Activated CD4-positive, alpha-beta T cell treated with anti-CD3 and anti-CD28 coated beads, Interleukin-10, Interleukin-2, amounts not matched to agents 100 ng/mL and 50 ng/mL, durations not matched to agents 16 hours and 8 hours (primary cell): ENCODE data around the gene NEDD8.
"Not testable (repeated sequence)": the region's sequence is repeated elsewhere in the genome, so short reads cannot be mapped to it uniquely, and the experiment has no call there.

ENCODE experiments used
- DNase-seq: peaks from one replicate; pipeline ENCODE4 v3.0.0-alpha.2; 2020

Gene NEDD8

DNA sequence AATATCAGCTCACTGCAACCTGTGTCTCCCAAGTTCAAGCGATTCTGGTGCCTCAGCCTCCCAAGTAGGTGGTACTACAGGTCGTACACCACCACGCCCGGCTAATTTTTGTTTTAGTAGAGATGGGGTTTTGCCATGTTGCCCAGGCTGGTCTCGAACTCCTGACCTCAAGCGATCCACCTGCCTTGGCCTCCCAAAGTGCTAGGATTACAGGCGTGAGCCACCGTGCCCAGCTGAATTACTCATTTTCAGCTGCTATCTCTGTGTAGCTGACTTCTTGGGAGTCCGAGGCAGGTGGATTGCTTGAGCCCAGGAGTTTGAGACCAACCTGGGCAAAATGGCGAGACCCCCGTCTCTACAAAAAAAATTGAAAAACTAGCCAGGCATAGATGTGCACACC lies 13.2 kb upstream of the NEDD8 start:
- not testable (repeated sequence) for DNase-seq

DNA sequence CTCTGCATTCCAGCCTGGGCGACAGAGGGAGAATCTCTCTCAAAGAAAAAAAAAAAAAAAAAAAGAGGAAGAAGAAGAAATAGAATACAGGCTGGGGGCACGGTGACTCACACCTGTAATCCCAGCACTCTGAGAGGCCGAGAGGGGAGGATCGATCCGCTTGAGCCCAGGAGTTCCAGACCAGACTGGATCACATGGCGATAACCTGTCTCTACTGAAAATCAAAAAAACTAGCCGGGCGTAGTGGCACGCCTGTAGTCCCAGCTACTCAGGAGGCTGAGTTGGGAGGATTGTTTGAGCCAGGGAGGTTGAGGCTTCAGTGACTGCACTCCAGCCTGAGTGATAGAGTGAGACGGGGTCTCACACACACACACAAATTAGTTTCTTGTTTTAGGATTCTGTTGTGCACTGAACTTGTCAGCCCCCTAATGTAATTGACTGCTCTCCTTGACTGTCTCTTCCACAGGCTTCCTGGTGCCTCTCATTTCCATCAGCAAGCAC lies 11.2 kb upstream of the NEDD8 start:
- DNase-seq, result no peak

- peak; percentile 96 for DNase-seq
These were observed 9.8 kb upstream of the NEDD8 start for GRCh38 chr14:24241829-24242443.

DNA sequence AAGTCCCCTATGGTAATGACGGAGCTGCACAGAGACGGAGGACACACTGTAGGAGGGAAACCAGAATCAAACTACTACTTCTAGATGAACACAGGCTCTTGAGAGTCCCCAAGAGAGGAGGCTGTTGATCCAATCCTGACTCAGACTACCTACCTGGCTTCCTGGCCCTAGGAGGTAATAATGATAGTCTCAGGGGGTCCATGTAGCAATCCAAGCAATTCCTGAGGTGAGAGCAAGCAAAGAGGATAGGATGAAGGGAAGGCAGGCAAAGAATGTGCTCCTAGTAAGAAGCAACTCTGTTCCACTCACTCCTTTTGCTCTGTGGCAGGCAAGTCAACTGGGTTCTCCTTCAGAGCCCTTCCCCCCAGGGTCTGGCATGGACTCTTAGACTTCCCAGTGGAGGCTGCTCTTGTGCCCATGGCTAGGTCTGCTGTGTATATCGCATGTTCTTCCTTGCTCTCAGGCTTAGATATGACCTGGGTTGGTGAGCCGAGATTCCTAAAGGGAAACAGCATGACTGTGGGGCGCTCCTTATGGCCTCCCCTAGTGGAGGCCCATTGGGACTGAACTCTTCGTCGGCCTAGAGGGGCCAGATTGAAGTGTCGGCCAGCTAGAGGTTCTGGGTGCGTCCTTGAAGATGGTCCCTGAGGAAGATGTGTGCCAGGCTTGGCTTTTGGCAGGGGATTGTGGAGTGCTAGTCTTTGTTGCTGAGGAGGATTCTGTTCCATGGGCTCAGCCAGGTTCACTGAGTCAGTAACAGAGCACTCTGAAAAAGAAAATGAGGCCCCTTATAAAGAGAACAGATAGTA lies 8.1 kb upstream of the NEDD8 start:
- no peak for DNase-seq

GRCh38 chr14:24238527-24239037 lies 6.4 kb upstream of the NEDD8 start:
- no peak for DNase-seq

- DNase-seq, result no peak
These were observed 6.0 kb upstream of the NEDD8 start for GRCh38 chr14:24238123-24238522.

GRCh38 chr14:24237463-24237955 lies 5.3 kb upstream of the NEDD8 start:
- no peak for DNase-seq

DNA sequence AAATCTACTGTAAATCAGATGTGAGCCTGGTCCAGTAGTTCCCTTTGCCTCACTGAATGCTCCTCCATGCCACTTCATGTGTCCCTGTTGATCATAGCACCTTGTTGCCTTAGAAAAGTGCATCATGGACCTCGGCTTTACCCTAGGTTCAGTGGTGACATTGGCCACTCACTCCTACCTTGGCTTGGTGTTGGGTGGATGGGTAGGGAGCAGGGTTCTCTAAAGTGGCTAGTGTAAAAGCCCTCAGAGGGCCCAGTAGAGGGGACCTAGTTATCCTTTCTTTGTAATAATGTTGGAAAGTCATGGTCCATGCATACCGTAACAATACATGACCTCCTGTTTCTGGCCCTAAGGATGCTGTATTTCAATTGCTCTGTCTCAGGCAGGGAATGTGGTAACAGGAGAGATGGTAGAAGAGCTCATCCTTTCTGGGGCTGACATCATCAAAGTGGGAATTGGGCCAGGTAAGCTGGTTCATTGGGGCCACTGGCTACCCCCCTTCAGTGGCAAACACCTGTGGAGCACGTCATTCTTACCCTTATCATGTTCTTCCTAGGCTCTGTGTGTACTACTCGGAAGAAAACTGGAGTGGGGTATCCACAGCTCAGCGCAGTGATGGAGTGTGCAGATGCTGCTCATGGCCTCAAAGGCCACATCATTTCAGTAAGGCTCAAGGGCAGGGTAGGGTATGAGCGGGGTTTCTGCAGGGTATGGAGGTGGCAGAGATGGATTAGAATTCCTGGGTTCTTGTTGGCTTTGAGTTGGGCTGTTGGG lies 4.7 kb upstream of the NEDD8 start:
- no peak for DNase-seq

DNA sequence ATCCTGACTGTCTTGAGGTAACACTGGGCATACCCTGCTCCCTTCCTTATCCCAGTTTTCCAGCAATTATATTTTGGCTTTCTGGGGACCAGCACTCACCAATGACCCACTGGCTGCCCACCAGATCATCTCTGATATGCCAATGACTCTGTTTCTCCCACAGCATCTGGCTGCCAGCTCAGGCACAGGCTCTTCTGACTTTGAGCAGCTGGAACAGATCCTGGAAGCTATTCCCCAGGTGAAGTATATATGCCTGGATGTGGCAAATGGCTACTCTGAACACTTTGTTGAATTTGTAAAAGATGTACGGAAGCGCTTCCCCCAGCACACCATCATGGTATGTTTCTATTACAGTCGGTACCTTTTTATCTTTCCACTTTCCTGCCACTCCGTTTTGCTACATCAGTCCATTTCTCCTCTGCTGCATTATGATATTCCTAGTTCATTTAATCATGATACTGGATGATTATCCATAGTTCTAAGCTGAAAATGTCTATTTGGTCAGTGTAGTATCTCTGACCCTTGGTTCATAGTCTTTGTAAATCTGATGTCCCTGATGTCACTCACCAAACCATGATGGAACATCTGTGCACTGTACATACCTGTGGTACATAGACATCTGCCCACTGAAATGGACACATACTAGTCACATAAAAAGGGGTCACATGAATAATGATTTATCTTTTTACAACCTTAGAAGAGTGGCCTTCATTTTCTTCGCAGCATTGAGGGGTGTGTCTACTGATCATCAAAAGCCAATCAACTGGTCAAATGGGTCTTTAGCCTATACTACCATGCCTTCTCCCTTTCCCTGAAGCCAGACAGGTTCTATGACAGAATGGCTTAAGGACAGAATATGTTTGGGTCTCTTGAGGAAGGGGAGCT lies 3.9 kb upstream of the NEDD8 start:
- no peak for DNase-seq

DNA sequence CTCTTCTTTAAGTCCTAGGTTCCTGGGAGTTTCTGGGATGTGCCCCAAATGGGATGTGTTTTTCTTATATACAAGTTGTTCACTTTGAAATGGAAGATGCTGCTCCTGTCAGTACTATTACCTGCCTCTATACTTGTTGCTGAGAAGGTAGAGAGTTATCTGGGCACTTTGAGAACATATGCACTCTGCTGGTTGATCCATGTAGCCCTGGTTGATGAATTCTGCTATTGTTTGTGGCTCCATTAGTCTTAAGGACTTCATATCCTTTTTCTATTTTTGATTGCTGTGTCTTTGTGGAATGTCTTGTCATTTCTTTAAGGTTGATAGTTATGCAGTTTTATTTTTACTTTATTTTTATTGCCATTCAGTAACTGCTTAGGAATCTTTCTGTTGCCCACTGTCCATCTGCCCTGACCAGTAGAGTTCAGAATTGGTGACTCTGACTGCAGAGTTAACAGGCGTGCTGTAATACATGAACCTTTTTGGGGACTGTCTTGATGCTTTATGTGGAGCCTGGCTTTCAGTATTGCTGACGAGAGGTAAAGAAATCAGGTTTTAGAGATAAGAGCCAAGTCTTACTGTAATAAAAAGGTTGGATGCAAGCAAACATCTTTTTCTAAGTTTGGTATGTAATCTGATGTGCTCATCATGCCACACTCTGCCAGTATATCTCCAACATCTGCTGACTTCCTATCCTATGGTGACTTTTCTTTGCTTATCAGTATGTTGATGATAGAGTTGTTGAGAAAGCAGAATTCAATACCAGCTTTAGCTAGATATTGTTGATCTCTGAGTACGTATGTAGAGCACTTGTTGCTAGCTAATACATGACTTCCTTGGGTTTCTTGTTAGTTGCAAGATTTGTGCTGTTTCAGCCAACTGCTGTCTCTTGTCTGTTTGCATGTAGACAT lies 2.2 kb upstream of the NEDD8 start:
- no peak for DNase-seq

GRCh38 chr14:24233538-24233866 lies 1.3 kb upstream of the NEDD8 start:
- DNase-seq, result peak; percentile 40

DNA sequence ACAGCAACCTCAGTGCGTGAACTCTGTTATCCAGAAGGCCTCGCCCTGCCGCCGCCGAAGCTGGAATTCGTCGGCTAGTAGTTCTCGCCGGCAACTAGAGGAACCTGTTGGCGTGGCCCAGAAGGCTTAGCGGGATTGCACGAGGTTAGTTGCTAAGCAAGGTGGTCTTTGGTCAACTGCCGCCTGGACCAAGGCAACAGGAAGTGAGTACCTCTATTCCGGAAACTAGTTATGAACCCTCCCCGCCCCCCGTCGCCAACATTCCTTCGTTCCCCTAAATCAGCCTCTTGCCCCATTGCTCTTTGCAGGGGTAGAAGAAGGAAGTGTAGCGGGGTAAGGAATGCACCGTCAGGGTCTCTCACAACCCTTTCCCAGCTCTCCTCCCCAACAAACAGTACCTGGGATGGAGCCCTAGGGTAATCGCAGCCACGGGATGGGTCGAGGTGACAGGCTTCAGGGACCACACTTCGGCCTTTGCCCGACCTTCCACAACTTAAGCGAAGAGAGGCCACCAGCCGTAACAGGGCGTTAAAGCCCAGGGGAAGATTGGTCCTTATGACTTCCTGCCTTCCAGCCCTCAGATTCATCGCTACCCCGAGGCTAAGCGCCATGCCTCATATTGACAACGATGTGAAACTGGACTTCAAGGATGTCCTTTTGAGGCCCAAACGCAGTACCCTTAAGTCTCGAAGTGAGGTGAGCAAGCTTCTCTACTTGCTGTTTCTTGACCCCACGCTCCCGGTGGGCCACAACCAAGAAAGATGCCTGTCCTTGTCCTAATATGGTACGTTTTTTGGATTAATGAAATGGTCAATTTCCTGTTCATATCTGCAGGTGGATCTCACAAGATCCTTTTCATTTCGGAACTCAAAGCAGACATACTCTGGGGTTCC lies 724 bp upstream of the NEDD8 start, which contains the start of gene GMPR2:
GMPR2 (plus strand) TSS at position 285 of the 893 bp plus-strand sequence; CDS start at position 610, 325 bp downstream.
- peak; percentile 18 for DNase-seq

DNA sequence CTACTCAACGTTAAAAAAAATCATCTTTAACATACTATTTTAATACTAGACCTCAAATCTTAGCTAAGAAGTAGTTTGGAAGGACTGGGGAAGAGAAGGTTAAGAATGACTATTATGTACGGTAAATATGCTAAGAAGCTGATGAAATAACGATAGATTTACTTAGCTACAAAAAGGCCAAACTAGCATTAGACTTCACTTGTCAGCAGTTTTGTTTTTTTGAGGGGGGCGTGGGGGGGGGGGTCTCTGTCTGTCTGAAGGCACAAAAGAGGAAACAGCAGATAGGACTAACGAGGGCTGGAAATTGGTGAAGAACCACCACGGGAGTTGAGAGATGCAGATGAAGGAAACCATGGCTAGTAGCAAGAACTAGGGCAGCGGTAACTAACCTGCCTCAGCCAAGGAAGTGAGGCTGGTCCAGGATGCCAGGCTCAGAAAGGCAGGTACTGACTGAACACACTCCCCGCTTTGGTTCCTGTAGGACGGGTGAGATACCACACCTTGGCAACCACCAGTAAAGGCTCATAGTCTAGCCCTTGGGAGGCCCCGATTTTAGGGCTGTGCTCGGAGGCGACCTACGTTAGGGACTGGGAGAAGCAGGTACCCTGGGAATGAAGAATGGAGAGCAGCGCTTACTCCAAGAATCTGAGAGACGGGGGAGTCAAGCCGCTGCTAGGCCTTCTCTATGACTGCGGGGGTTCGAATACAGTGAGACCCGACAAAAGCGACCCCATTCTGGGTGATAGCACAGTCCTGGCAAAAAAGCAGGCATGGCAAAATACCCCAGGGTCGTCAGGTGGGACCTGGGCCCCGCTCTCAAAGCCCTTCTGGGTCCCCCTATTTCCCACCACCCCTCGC lies 675 bp downstream of the NEDD8 start:
- peak; percentile 48 for DNase-seq

GRCh38 chr14:24228902-24229301 lies 3.3 kb downstream of the NEDD8 start:
- no peak for DNase-seq

DNA sequence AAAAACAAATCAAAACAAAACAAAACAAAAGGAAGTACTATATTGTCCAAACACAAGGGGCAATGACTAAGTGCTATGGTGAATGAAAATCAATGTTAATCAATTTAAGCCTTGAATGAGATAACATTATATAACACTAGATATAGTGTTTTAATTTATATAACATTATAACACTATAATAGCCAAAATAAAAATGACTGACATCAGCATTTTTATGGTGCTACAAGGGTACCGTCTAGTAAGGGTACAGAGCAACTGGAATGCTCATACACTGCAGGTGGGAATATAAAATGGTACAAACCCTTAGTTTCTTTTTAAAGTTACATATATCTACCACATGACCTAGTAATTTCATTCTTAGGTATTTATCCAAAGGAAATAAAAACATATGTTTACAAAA lies 5.7 kb downstream of the NEDD8 start:
- no peak for DNase-seq

DNA sequence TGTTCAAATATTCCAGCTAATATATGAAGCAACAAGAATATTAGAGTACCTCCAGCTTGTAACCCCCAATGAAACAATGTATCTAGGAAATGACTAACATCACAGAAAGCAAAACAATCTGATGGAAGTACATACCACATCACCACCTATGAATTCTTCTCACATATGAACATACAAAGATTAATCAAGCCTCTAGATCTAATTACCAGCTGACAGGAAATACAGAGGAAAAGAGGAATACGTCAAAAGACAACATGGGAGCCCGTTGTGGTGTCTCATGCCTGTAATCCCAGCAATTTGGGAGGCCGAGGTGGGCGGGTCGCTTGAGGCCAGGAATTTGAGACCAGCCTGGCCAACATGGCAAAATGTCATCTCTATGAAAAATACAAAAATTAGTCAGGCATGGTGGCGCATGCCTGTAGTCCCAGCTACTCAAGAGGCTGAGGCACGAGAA lies 7.5 kb downstream of the NEDD8 start:
- DNase-seq, result no peak

GRCh38 chr14:24222987-24223386 lies 9.2 kb downstream of the NEDD8 start:
- not testable (repeated sequence) for DNase-seq

DNA sequence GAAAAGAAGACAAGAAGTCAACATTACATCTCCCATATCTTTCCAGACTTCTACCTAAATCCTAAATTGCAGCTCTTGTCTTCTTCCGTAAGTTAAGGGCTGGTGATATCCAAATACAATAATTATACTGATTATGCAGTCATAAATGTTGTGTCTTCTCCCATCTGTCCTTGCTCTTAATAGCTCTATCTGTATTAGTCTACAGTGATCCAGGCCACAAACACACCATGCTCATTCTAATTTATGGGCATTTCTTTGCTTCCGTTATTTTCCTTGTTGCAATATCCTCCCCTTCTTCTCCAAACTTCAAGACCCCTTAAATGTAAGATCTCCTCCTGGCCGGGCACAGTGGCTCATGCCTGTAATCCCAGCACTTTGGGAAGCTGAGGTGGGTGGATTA lies 12.6 kb downstream of the NEDD8 start:
- no peak for DNase-seq

- no peak for DNase-seq
These were observed 13.1 kb downstream of the NEDD8 start for GRCh38 chr14:24219080-24219479.
